ENCODE data around the gene INPP4A. TPM values are rescaled to one million over a fixed set of nuclear protein-coding genes. Genes with fewer than 3 reads are reported as not detected.

The INPP4A gene
- total and polyA plus RNA-seq, 10 of the 15 experiments (the other 5 are each of a cell fraction or from before 2014, with no cell fraction given) = 4.7 to 62.3 (median 36.9) TPM

GRCh38 chr2:98498703-98499440, 54.2 kb downstream of the INPP4A start:
- peaks cover 26% of the 10 kb centered on the region for H3K79me2 ChIP-seq (ENCODE audit: control insufficient read depth, insufficient read depth, low read length)
- ChIA-PET POLR2A (no interaction called here), RAD21 (ENCODE audit: unreplicated experiment) (interaction anchor here (1.3 kb wide), 1 partner anchor 27 kb away, joined by 3 read pairs; no protein-coding TSS in a partner anchor), CTCF (no interaction called here), SMC1A (ENCODE audit: uncharacterized antibody, unreplicated experiment) (no interaction called here)
- intact Hi-C loops (cut with micrococcal nuclease; ENCODE audit: unreplicated experiment) (no loop called here), in situ Hi-C loops (cut with MboI) (no loop called here)
- H4K20me1 ChIP-seq (ENCODE audit: control insufficient read depth, insufficient read depth) = peaks cover 4% of the 10 kb centered on the region; the same call in 1 of the 2 replicates
- ATAC-seq (no peak), FAIRE-seq (no peak), DNase-seq (ENCODE audit: low read depth, low spot score) (no peak)
- no peak overlapping the region for H3K4me3 ChIP-seq
- peaks cover 11 to 26% of the 10 kb centered on the region in 2 experiments for H3K36me3 ChIP-seq (ENCODE audit: control insufficient read depth in 2 of 2, insufficient read depth in 2 of 2, low read length in 1 of 2)
- no TSS peak for BruUV-seq (replicated peaks)
- H3K9ac ChIP-seq (ENCODE audit: control insufficient read depth, insufficient read depth, low read length) = no peak overlapping the region
- H3K9me3 ChIP-seq (replicated peaks; ENCODE audit: control insufficient read depth, insufficient read depth, low read length) = peaks cover 29% of the 10 kb centered on the region; the same call in 2 of the 3 replicates
- H3K27ac ChIP-seq (ENCODE audit: control insufficient read depth, insufficient read depth) = no peak overlapping the region
- no peak overlapping the region for H2AFZ ChIP-seq (ENCODE audit: control insufficient read depth, low read depth, low read length)
- no peaks in the 10 kb centered on the region for H3K27me3 ChIP-seq (replicated peaks in 1 of 2; ENCODE audit: control insufficient read depth in 2 of 2, insufficient read depth in 2 of 2, low read length in 1 of 2)
- TF ChIP-seq ZBED1 (IDR thresholded peaks at IDR 0.05; ENCODE audit: borderline replicate concordance) = no peak
- no peak for TF ChIP-seq GATAD2B (conservative IDR thresholded peaks at IDR 0.05; ENCODE audit: low read depth)
- no peak for TF ChIP-seq NFIC (IDR thresholded peaks at IDR 0.05; ENCODE audit: low read depth, low read length)
- TF ChIP-seq TCF7 (IDR thresholded peaks at IDR 0.05; ENCODE audit: borderline replicate concordance) = no peak
- TF ChIP-seq MTA2 (IDR thresholded peaks at IDR 0.05; ENCODE audit: low read depth) = no peak
- TF ChIP-seq MEF2A (IDR thresholded peaks at IDR 0.05; ENCODE audit: insufficient read depth, low read depth, low read length) = no peak
- no peak for TF ChIP-seq CTCF (IDR thresholded peaks at IDR 0.05 in 2 of 3, conservative IDR thresholded peaks at IDR 0.05 in 1 of 3; ENCODE audit: control insufficient read depth in 2 of 3, extremely low read depth in 1 of 3, insufficient read depth in 1 of 3, low read depth in 3 of 3, low read length in 3 of 3)
- no peak for TF ChIP-seq BCL11A (IDR thresholded peaks at IDR 0.05; ENCODE audit: low read depth, low read length)
- TF ChIP-seq ZBTB11 (CRISPR knock-in tag; IDR thresholded peaks at IDR 0.05) = no peak
- no peak for TF ChIP-seq NFXL1 (IDR thresholded peaks at IDR 0.05; ENCODE audit: borderline replicate concordance)
- TF ChIP-seq ZNF622 (IDR thresholded peaks at IDR 0.05) = no peak
- TF ChIP-seq SMAD5 (IDR thresholded peaks at IDR 0.05; ENCODE audit: low read depth) = no peak
- TF ChIP-seq E2F4 (IDR thresholded peaks at IDR 0.05; ENCODE audit: low read depth, low read length) = no peak
- no peak for TF ChIP-seq HSF1 (IDR thresholded peaks at IDR 0.05; ENCODE audit: low read depth, low read length)
- TF ChIP-seq POU2F2 (IDR thresholded peaks at IDR 0.05; ENCODE audit: borderline replicate concordance, low read depth, low read length) = no peak
- H3K4me1 ChIP-seq (ENCODE audit: control insufficient read depth, insufficient read depth, low read length) = peaks cover 15% of the 10 kb centered on the region; the same call in 1 of the 2 replicates
- no peak overlapping the region for H3K4me2 ChIP-seq (ENCODE audit: control insufficient read depth, insufficient read depth)
- WGBS (ENCODE audit: insufficient coverage, insufficient replicate concordance, low lambda C conversion rate, missing lambda C conversion rate) = 99% methylated on average over 4 of the region's 4 CpGs

Data from GM12878 (cell line).